Neural crest cell (in vitro differentiated cells): ENCODE data around the gene TMEM240. TPM values are rescaled to one million over a fixed set of nuclear protein-coding genes. Genes with fewer than 3 reads are reported as not detected.
"Not testable (repeated sequence)": the region's sequence is repeated elsewhere in the genome, so short reads cannot be mapped to it uniquely, and the experiment has no call there.

ENCODE experiments used
- DNase-seq: peaks from one replicate; pipeline ENCODE4 v3.0.0; 2021; ENCODE audit warnings: low read depth, mixed read lengths, low spot score
- H3K27ac Mint-ChIP-seq: one replicate; pipeline ENCODE4 v1.8.0; 2021; ENCODE audit warnings: mild to moderate bottlenecking, mixed read lengths; ENCODE audit not compliant: unreplicated experiment
- H3K27me3 Mint-ChIP-seq: 2 replicates; pipeline ENCODE4 v1.8.0; 2021; ENCODE audit warnings: low read depth, mild to moderate bottlenecking, mixed read lengths
- H3K36me3 Mint-ChIP-seq: 2 replicates; pipeline ENCODE4 v1.8.0; 2021; ENCODE audit warnings: low read depth, mild to moderate bottlenecking, mixed read lengths
- H3K4me1 Mint-ChIP-seq: 2 replicates; pipeline ENCODE4 v1.8.0; 2021; ENCODE audit warnings: mixed read lengths
- H3K4me3 Mint-ChIP-seq: one replicate; pipeline ENCODE4 v1.8.0; 2021; ENCODE audit warnings: mild to moderate bottlenecking, mixed read lengths
- H3K9me3 Mint-ChIP-seq: 2 replicates; pipeline ENCODE4 v1.8.0; 2021; ENCODE audit warnings: mixed read lengths
- total RNA-seq: library from RNA; stranded (reverse); gene quantifications from 2 replicates; pipeline ENCODE4 v1.2.1, GENCODE V29; 2021
- TF ChIP-seq, protein P1 (sequence below): fragments of 200-600 bp; sonication (generic); conservative IDR thresholded peaks from 2 replicates; pipeline ENCODE4 v1.5.0; 2021; ENCODE audit warnings: antibody characterized with exemption, mild to moderate bottlenecking

TMEM240 gene
- total RNA-seq, 1 donor from 2014 or later, result 16.9 TPM

DNA sequence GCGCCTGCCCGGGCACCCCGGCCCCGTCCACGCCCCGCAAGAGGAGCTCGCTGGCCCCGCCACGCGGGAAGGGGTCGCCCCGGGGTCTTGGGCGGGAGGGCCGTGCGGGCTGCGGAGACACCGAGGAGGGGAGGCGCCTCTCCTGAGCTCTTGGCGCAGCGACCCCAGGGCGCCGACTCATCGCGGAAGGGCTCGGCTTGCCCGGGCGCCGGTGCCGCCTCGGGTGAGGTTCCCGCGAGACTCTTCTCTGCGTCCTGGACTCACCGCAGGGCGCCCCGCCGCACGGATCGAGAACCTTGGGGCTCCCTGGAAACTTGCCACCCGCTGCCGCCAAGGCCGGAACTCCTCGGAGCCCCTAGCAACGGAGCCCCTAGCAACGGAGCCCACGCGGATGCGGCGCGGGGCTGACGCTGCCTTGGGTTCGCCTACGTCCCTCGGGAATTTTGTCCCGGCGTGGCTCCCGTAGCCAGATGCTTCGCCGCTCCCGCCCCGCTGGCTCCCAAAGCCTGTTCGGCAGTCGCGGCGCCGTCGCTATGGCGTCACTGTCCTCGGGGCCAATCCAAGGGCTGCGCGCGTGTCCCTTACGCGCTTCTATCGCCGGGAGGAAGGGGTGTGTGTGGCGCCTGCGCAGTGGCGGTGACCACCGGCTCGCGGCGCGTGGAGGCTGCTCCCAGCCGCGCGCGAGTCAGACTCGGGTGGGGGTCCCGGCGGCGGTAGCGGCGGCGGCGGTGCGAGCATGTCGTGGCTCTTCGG lies 28.7 kb downstream of the TMEM240 start, which contains the start of gene ATAD3A:
TSS of gene ATAD3A (plus strand) at position 630 of the 753 bp plus-strand sequence. CDS start at position 737, 107 bp downstream.
- no peaks in the 10 kb centered on the region for H3K36me3 Mint-ChIP-seq
- DNase-seq, result peak; percentile 97
- H3K27ac Mint-ChIP-seq, result peak within 1 kb of the TSS; percentile 90
- TF ChIP-seq, protein P1, sequence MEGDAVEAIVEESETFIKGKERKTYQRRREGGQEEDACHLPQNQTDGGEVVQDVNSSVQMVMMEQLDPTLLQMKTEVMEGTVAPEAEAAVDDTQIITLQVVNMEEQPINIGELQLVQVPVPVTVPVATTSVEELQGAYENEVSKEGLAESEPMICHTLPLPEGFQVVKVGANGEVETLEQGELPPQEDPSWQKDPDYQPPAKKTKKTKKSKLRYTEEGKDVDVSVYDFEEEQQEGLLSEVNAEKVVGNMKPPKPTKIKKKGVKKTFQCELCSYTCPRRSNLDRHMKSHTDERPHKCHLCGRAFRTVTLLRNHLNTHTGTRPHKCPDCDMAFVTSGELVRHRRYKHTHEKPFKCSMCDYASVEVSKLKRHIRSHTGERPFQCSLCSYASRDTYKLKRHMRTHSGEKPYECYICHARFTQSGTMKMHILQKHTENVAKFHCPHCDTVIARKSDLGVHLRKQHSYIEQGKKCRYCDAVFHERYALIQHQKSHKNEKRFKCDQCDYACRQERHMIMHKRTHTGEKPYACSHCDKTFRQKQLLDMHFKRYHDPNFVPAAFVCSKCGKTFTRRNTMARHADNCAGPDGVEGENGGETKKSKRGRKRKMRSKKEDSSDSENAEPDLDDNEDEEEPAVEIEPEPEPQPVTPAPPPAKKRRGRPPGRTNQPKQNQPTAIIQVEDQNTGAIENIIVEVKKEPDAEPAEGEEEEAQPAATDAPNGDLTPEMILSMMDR, result no peak
- H3K4me1 Mint-ChIP-seq, result peaks cover 7% of the 10 kb centered on the region
- H3K27me3 Mint-ChIP-seq, result peaks cover 5% of the 10 kb centered on the region
- peak within 1 kb of the TSS; percentile 97 for H3K4me3 Mint-ChIP-seq
- H3K9me3 Mint-ChIP-seq, result no peaks in the 10 kb centered on the region

DNA sequence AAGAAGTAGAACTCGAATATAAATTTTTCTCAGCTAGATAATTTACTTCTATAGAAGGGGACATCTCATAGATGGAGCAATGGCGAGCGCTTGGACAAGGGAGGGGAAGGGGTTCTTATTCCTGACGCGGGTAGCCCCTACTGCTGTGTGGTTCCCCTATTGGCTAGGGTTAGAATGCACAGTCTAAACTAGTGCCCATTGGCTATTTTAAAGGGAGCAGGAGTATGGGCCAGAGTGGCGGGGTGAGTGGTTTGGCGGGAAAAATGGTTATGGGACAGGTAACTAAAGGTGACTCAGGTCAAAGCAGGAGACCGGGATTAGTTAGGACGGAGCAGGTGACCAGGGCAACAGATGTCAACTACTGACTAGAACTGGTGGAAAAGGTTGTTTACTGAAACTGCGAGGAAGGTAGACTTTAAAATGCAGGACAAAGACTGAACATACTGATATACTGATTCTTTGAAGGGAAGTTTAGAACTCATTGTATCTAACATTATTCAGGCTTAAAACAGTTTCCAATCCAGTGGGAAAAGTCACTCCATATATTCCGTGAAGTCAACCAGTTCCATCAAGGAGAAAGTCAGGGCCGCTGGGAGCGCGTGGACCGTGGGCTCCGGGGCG lies 29.4 kb downstream of the TMEM240 start:
- peaks cover 7% of the 10 kb centered on the region for H3K4me1 Mint-ChIP-seq
- peaks cover 5% of the 10 kb centered on the region for H3K27me3 Mint-ChIP-seq
- no peak for DNase-seq
- H3K27ac Mint-ChIP-seq, result peak overlapping the region; percentile 90
- peak overlapping the region; percentile 95 for H3K4me3 Mint-ChIP-seq
- TF ChIP-seq, protein P1, result peak; percentile 31
- no peaks in the 10 kb centered on the region for H3K9me3 Mint-ChIP-seq
- no peaks in the 10 kb centered on the region for H3K36me3 Mint-ChIP-seq

DNA sequence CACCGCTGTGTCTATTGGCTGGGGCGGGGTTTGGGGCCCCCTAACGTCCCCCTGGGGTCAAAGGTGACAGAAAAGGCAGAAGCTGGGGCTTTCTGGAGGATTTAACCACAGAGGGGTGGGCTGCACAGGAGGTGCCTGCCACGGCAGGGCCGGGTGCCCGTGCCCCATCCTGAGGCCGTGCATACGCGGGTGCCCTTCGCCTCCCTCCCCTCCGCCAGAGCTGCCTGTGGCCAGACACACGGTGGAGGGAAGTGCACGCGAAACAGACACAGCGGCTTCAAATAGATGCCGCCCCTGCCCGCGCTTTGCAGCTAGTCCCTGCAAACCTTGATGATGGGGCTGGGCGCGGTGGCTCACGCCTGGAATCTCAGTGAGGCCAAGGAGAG lies 31.0 kb downstream of the TMEM240 start:
- not testable (repeated sequence) for H3K9me3 Mint-ChIP-seq, DNase-seq, H3K27ac Mint-ChIP-seq, H3K4me3 Mint-ChIP-seq, H3K27me3 Mint-ChIP-seq, H3K36me3 Mint-ChIP-seq
- H3K4me1 Mint-ChIP-seq, result peaks cover 18% of the 10 kb centered on the region

DNA sequence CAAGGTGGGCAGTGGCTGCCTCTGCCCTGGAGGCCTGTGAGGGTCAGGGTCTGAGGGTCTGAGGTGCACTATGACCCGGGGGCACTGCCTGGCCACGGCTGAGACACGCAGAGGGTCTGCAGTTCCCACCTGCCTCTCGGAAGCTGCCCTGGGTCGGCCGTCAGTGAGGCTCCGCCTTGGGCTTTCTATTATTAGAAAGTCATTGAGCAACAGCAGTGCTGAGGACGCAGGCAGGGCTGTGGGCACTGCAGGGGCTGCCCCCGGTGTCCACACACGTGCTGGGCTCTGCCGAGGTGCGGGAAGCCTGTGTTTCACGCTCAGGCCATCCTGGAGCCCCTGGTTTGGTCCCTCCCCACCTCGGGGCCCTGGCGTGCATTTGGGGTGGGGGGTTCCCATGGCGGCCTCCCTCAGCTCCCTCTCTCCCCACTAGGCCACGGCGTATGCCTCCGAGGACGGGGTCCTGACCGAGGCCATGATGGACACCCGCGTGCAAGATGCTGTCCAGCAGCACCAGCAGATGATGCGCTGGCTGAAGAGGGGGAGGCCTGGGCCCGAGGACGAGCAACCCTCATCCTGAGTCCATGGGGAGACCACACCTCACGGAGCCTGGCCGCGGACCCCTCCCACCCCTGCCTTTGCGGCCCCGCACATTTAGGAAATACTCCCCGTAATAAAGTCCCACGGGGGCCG lies 31.5 kb downstream of the TMEM240 start:
- H3K9me3 Mint-ChIP-seq, H3K4me3 Mint-ChIP-seq, H3K27me3 Mint-ChIP-seq, H3K36me3 Mint-ChIP-seq, DNase-seq, H3K27ac Mint-ChIP-seq: not testable (repeated sequence)
- H3K4me1 Mint-ChIP-seq, result peaks cover 18% of the 10 kb centered on the region

DNA sequence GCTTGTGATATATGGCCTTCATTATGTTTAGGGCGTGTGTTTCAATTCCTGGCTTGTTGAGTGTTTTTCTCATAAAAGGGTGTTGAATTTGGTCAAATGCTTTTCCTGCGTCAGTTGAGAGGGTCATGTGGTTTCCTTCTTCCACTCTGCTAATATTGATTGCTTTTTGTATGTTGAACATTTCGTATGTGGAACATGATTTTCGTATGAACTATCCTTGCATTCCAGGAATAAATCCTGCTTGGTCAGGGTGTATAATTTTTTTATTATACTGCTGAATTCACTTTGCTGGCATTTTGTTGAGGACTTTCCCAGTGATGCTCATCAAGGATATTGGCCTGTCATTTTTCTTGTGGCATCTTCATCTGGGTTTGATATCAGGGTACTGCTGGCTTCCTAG lies 33.1 kb downstream of the TMEM240 start:
- H3K4me3 Mint-ChIP-seq, result peak overlapping the region; percentile 45

DNA sequence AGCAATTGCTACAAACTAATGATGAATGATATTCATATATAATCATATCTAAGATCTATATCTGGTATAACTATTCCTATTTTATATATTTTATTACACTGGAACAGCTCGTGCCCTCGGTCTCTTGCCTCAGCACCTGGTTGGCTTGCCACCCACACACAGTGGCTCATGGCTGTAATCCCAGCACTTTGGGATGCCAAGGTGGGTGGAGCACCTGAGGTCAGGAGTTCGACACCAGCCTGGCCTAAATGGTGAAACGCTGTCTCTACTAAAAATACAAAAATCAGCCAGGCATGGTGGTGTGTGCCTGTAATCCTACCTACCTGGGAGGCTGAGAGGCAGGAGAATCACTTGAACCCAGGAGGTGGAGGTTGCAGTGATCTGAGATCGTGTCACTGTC lies 34.6 kb downstream of the TMEM240 start:
- Mint-ChIP-seq H3K4me1 (peaks cover 13% of the 10 kb centered on the region), H3K4me3 (peak overlapping the region; percentile 84)
- not testable (repeated sequence) for H3K27ac Mint-ChIP-seq, H3K9me3 Mint-ChIP-seq, H3K36me3 Mint-ChIP-seq, DNase-seq, H3K27me3 Mint-ChIP-seq

More for the DNA sequence above, 33.1 kb downstream of the TMEM240 start:
- Mint-ChIP-seq H3K9me3 (no peaks in the 10 kb centered on the region), H3K27me3 (peaks cover 5% of the 10 kb centered on the region), H3K4me1 (peaks cover 18% of the 10 kb centered on the region), H3K36me3 (no peaks in the 10 kb centered on the region), H3K27ac (no peak overlapping the region)
- TF ChIP-seq, protein P1, result no peak
- no peak for DNase-seq
